Testis (tissue), 3 donors: ENCODE data around the gene PLAC8L1. TPM values are rescaled to one million over a fixed set of nuclear protein-coding genes. Genes with fewer than 3 reads are reported as not detected.

Experiments
- DNase-seq: peaks from one replicate; pipeline ENCODE4 v3.0.0-alpha.2; 2019
- H3K27ac ChIP-seq, 2 donors: fragments of 200-600 bp; sonication (generic); one replicate each; pipeline ENCODE4 v1.5.1; 2019
- H3K27me3 ChIP-seq: fragments of 200-600 bp; sonication (generic); one replicate; pipeline ENCODE4 v1.5.1; 2019
- H3K36me3 ChIP-seq: fragments of 200-600 bp; sonication (generic); one replicate; pipeline ENCODE4 v1.5.1; 2017; ENCODE audit warnings: low read depth; ENCODE audit errors: missing control alignments
- H3K4me1 ChIP-seq: fragments of 200-600 bp; sonication (generic); one replicate; pipeline ENCODE4 v1.5.1; 2019
- H3K4me3 ChIP-seq, 2 donors: fragments of 200-600 bp; sonication (generic); one replicate each; pipeline ENCODE4 v1.5.1; 2017 to 2019
- H3K9me3 ChIP-seq: fragments of 200-600 bp; sonication (generic); one replicate; pipeline ENCODE4 v1.5.1; 2017
- CTCF ChIP-seq, 3 experiments: fragments of 450-650 bp in 2 of 3; fragments of 200-600 bp in 1 of 3; sonication (generic) in 1 of 3; IDR thresholded peaks; one replicate each; pipeline ENCODE4 v1.5.1; 2016 to 2019; ENCODE audit warnings: antibody characterized with exemption in 3 of 3, mild to moderate bottlenecking in 2 of 3, moderate library complexity in 1 of 3
- POLR2A ChIP-seq: fragments of 450-650 bp; IDR thresholded peaks from one replicate; pipeline ENCODE4 v1.6.1; 2017; ENCODE audit warnings: antibody characterized with exemption, mild to moderate bottlenecking, moderate library complexity
- WGBS, 2 donors: methylation state at CpG; one replicate each; pipeline ENCODE4 v1.1.5; 2018; 5-methylcytosine and 5-hydroxymethylcytosine counted together
- intact Hi-C: fragments of 100-400 bp; cut with DNase I; formaldehyde crosslinking; loops from one replicate; pipeline ENCODE4 v1.15.1; 2023; ENCODE audit warnings: low total_unique reads
- polyA plus RNA-seq: library from polyadenylated mRNA; stranded (reverse); fragments of 350-450 nt; fragmentation: Illumina TruSeq; extraction: RNeasy Lipid Tissue Mini Kit (QIAGEN cat#74804); gene quantifications from one replicate; pipeline ENCODE4 v1.2.3, GENCODE V29; 2014; ENCODE audit warnings: low read depth, low replicate concordance; ENCODE audit not compliant: insufficient read depth
- total RNA-seq, 2 donors: library from RNA; depleted of rRNA; stranded (reverse); fragments of >200 nt; gene quantifications; one replicate each; pipeline ENCODE4 v1.2.3, GENCODE V29; 2016

The PLAC8L1 gene
- total and polyA plus RNA-seq, 3 donors from 2014 or later = 4.4 to 27.7 (median 7.8) TPM

GRCh38 chr5:146071171-146071570 is 34.2 kb downstream of the PLAC8L1 start:
- no peak overlapping the region for H3K4me3 ChIP-seq
- no peak overlapping the region for H3K27ac ChIP-seq
- no peak for TF ChIP-seq CTCF (IDR thresholded peaks at IDR 0.05)

GRCh38 chr5:146070746-146071145 is 34.6 kb downstream of the PLAC8L1 start:
- intact Hi-C loops = no loop called here
- Histone ChIP-seq H3K36me3 (no peaks in the 10 kb centered on the region), H3K4me3 (no peak overlapping the region), H3K9me3 (no peaks in the 10 kb centered on the region), H3K27me3 (no peaks in the 10 kb centered on the region), H3K4me1 (no peaks in the 10 kb centered on the region), H3K27ac (no peak overlapping the region)
- WGBS, 2 donors = 59 to 61% methylated on average over 3 of the region's 3 CpGs
- no peak for DNase-seq
- no peak for TF ChIP-seq CTCF (IDR thresholded peaks at IDR 0.05)
- TF ChIP-seq POLR2A = no peak

More at GRCh38 chr5:146071171-146071570, 34.2 kb downstream of the PLAC8L1 start:
- no peaks in the 10 kb centered on the region for H3K36me3 ChIP-seq
- H3K27me3 ChIP-seq = no peaks in the 10 kb centered on the region
- no peaks in the 10 kb centered on the region for H3K9me3 ChIP-seq
- no peaks in the 10 kb centered on the region for H3K4me1 ChIP-seq
- WGBS, 2 donors = 59 to 62% methylated on average over 4 of the region's 4 CpGs
- intact Hi-C loops = no loop called here
- no peak for DNase-seq

GRCh38 chr5:146069780-146070099 is 35.6 kb downstream of the PLAC8L1 start:
- 91 to 100% methylated on average over 2 of the region's 2 CpGs for WGBS, 2 donors
- TF ChIP-seq POLR2A (no peak), CTCF (IDR thresholded peaks at IDR 0.05) (no peak)
- Histone ChIP-seq H3K36me3 (no peaks in the 10 kb centered on the region), H3K4me3 (no peak overlapping the region), H3K4me1 (no peaks in the 10 kb centered on the region), H3K27ac (no peak overlapping the region), H3K9me3 (no peaks in the 10 kb centered on the region), H3K27me3 (no peaks in the 10 kb centered on the region)
- no peak for DNase-seq
- intact Hi-C loops = no loop called here

GRCh38 chr5:146068977-146069779 is 36.2 kb downstream of the PLAC8L1 start:
- H3K9me3 ChIP-seq = no peaks in the 10 kb centered on the region
- DNase-seq = no peak
- H3K27me3 ChIP-seq = no peaks in the 10 kb centered on the region
- no peaks in the 10 kb centered on the region for H3K36me3 ChIP-seq
- 89 to 95% methylated on average over 6 of the region's 6 CpGs for WGBS, 2 donors
- H3K27ac ChIP-seq = no peak overlapping the region
- no peak overlapping the region for H3K4me3 ChIP-seq
- intact Hi-C loops = no loop called here
- no peak for TF ChIP-seq POLR2A
- no peak for TF ChIP-seq CTCF (IDR thresholded peaks at IDR 0.05)
- H3K4me1 ChIP-seq = no peaks in the 10 kb centered on the region

- H3K4me1 ChIP-seq = no peaks in the 10 kb centered on the region
- TF ChIP-seq POLR2A = no peak
- TF ChIP-seq CTCF (IDR thresholded peaks at IDR 0.05) = no peak
- intact Hi-C loops = no loop called here
- no peaks in the 10 kb centered on the region for H3K9me3 ChIP-seq
- 63% methylated on average over 8 to 9 of the region's 9 CpGs for WGBS, 2 donors
- H3K4me3 ChIP-seq = no peak overlapping the region
- DNase-seq = no peak
- H3K36me3 ChIP-seq = no peaks in the 10 kb centered on the region
- H3K27me3 ChIP-seq = no peaks in the 10 kb centered on the region
- no peak overlapping the region for H3K27ac ChIP-seq
Measured at GRCh38 chr5:146068206-146068605, 37.2 kb downstream of the PLAC8L1 start.
